Islet of Langerhans (tissue), 1 donor: ENCODE results near the gene FABP3.
"Not testable (repeated sequence)": the region's sequence is repeated elsewhere in the genome, so short reads cannot be mapped to it uniquely, and the experiment has no call there.

Experiments
- FAIRE-seq: peaks from one replicate; lab custom pipeline; 2011; peaks lifted over from hg19 to GRCh38; lab: Jason Lieb, UNC

FABP3 gene

DNA sequence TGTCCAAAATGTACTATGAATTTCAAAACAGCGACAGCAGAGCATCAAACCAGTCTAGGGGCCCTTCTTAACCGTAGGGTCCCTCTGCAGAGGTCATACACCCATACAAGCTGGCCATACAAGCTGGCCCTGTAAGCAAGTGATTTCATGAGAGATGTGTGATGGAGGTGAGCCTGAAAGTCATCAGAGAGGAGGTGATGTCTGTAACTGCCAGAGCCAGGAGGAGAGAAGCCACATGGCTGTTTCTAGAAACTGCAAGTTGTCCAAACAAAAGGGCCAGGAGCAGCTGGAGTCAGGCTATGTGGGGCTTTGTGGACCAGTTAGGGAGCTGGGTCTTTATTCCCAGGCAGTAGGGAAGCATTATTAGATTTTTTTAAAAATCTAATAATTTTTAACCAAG, 25.4 kb upstream of the FABP3 start:
- FAIRE-seq, result no peak

DNA sequence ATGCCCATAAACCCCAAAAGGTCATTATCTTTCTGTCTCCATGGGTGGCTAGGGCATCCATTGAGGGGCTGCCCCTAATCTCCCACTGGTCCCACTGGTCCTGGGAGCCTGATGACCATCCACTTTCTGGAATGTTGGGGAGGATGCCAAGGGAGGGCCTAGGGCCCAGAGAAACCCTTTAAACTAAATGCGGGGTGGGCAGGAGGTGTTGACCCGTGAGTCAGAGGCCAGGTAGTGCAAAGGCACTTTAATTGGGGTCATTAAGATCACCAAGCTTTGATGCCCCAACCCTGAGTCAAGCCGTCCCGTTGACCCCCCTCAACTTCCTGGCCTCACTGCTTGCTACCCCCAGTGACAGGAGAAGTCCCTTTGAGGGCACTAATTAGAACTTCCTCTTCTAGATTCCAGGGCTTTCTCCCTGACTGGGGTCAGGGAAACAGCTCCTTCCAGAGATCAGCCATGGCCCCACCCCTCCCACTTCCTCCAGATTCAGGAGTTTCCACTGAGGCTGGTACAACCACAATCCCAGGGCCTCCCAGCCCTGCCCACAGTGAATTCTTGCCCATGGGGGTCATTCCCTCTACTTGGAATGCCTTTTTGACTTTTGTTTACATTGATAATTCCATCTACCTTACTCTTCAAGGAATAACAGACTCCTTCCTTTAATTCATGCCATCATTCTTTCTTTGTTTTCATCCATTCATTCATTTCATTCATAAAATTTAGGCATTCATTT, 24.7 kb upstream of the FABP3 start:
- FAIRE-seq, result no peak

DNA sequence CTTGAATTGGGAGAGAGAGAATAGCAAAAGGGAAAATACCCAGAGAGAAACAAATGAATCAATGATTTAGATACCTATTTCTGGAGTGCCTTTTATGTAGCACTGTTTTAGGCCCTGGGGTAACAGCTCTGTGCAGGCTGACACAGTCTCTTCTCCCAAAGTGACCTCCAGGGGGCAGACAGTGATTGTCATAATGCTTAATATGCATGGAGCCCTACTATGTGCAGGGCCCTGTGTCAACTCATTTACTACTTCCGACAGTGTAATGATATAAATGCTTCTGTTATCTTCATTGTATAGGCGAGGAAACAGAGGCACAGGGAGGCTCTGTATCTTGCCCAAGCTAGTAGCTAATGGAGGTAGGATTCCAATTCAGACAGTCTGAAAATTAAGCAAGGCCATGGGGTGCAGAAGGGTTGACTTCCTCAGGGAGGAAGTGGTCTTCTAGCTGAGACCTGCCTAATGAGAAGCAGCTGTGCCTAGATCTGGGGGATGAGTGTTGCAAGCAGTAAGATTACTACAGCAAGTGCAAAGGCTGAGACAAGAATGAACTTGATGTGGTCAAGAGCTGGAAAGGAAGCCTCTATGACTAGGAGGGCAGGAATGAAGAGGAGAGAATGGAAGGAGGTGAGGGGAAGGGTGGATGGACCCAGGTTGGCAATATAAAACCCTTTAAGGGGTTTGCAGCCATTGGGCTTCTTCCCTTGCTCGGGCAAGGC, 23.9 kb upstream of the FABP3 start:
- FAIRE-seq, result no peak

DNA sequence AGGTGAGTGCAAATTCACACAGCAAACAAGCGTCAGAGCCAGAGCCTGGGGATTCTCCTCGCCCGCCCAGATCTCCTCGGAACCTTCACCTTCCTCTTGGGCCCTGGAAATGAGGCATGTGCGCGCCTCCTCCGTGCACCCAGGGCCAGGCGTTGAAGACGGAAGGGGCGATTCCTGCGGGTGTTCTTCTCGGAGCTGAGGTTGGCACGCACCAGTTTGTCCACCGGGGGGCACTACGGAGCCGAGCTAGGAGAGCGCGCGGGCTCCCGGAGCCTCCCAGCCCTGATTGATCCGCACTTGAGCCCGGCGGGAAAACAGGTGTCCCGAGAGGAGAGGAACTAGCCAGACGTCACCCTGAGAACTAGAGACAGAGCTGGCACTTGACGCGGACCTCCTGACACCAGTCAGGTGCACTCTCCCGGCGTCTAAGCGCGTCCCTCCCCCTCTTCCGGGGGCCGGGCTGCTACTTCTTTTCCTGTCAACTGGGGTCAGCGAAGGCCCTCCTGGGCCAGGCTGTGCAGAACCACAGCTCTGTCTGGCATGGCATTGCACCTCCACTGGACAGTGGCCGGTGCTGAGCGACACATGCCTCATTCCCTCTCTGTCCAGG, 21.8 kb upstream of the FABP3 start:
- FAIRE-seq, result no peak

DNA sequence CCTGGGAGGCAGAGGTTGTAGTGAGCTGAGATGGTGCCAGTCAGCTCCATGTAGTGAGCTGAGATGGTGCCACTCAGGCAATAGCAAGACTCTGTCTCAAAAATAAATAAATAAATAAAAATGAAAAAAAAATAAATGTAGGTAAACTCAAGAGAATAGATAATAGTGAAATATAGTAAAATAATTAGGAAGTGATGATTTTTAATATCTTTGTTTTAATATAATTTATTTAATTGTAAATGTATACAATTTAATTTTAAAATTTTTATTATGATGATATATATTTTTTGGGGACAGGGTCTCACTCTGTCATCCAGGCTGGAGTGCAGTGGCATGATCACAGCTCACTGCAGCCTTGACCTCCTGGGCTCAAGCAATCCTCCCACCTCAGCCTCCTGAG, 20.6 kb upstream of the FABP3 start:
- no peak for FAIRE-seq

DNA sequence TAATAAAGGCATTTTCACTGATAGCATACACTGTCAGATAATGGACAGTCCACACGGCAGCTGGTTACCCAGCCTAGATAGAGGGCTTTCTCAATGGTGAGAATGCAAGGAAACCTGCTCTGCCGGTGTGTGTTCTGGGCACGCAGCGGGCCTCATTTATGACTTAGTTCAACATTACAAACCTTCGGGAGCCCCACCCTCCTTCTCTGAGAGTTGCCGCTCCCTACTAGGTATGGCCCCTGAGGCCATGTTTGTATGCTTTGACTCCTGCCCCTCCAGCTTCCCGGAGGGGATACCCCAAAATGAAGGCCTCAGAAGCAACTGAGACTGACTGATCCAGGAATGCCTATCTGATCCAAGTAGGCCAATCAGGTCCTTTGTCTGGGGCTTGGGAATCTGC, 17.2 kb upstream of the FABP3 start:
- FAIRE-seq, result no peak

DNA sequence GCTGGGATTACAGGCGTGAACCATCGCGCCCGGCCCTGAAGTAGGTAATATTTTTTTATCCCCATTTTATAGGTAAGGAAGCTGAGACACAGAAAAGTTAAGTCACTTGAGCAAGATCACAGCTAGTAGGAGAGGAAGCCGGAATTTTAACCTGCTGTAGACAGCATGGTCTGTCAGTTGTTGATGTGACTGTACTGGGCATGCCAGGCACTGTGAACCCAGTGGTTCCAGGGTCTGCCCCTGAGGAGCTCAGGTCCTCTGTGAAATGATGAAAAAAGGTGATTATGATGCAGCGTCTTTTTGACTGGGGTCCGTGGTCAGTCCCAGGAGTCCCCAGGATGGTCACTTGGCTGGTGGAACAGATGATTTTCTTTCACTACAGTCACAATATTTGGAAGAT, 16.7 kb upstream of the FABP3 start:
- no peak for FAIRE-seq

DNA sequence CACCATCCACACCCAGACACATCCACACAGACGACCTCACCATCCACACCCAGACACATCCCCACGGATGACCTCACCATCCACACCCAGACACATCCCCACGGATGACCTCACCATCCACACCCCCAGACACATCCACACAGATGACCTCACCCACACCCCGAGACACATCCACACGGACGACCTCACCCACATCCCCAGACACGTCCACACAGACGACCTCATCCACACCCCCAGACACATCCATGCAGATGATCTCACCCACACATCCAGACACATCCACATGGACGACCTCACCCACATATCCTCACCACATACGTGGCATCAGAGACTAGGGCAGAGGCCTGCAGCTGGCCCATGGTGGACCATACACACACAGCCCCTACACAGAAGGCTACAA, 14.7 kb upstream of the FABP3 start:
- FAIRE-seq, result no peak

DNA sequence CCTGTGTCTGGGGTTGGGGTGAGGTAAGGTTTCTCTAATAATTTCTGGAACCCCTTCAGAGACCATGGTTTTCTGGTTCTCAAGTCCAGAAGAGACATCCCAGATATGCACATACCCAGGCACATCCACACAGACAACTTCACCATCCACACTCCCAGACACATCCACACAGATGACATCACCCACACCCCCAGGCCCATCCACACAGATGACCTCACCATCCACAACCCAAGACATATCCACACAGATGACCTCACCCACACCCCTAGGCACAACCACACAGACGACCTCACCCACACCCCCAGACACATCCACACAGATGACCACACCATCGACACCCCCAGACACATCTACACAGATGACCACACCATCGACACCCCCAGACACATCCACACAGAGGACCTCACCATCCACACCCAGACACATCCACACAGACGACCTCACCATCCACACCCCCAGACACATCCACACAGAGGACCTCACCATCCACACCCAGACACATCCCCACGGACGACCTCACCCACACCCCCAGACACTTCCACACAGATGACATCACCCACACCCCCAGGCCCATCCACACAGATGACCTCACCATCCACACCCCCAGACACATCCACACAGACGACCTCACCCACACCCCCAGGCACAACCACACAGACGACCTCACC, 13.8 kb upstream of the FABP3 start:
- FAIRE-seq, result not testable (repeated sequence)

DNA sequence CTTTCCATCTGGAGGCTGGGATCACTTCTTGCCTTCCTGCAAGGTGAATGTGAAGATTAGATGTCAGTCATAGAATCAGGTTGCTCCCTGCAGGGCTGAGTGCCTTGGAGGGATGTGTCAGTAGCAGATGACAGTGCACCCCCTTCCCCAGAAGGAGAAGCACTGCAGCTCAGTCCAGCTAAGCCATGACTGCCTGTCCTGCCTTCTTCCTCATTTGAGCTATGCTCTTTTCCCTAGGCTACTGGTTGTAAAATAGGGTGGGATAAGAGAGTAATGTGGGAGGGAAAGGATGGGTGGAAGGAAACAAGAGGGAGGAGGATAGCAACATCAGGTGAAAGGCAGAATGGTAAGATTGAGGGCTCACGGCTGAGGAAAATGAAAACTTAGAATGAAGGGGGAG, 11.1 kb upstream of the FABP3 start:
- FAIRE-seq, result no peak

DNA sequence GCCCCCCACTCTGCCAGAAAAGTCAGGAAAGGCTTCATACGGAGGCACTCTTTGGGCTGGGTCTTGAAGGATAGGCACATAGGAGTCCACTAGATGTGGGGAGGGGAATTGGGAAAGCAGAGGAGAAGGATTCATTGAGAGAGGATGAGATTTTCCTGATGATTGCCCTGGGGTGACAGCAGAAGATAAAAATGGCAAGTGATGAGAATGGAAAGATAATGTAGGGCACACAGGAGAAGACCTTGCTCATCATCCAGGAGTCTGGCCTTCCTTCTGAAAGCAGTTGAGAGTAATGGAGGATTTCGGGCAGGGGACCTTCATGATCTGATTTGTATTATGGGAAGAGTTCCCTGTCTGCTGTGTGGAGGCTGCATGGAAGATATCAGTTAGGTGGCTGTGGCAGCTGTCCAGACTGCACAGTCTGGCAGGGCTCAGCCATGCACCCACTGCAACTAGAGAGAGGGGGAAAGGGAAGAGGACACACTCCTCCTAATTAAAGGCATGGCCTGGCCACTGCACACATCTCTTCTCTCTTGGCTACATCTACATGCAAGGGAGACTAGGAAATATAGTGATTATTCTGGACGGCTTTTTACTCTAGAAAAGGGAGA, 9.6 kb upstream of the FABP3 start:
- FAIRE-seq, result no peak

DNA sequence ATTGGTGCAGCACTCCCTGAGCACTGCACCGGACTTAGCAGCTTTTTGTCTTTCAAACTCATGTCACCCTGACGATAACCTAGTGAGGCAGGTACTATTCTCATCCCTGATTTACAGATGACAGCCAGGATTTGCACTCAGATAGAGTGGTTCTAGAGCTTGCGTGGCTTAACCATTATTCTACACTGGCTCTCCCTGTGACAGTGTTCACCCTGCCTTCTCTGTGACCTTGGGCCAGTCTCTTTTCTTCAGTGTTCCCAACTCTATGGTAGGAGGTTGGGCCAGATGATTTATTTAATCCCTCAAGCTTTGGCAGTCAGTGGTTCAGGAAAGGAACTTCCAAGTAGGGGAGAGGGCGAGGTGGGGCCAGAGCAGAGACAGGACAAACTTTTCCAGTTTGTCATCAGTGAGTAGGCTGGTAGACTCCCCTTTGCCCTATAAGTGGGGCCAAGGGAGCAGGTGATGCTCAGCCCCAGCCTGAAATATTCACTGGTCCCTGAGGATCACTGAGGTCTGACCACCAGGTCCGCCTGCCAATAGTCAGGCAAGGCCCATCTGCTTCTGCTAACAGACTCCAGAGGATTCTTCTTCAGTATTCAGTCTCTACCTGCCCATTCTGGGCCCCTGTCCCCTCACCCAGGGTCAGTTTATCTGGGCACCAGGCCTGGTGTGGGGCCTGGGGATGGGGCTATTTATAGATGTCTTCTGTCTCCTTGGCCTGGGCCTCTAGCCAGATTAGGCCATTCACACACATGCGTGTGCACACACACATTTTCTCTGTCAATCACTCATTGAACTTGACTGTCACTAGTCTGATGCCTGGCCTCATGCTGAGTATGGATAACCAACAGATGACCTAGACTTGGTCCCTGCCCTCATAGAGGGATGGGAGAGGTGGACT, 8.8 kb upstream of the FABP3 start:
- no peak for FAIRE-seq

DNA sequence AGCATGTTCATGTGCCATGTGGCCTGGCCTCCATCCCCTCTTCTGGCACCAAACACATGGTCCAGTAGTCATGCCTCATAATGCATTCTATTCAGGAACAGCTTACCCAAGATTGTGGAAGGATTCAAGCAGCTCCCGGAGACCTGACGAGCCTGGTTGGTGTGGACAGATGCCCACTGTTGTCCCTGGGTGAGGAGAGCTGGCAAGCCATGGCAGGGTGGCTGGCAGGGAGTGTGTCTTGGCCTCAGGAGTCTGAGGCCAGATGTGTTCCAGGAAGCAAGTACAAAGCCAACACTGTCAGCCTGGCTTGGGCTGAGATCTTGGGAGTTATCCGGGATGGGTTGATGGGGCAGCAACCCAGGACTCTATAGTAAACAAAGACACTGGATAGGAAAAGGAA, 7.3 kb upstream of the FABP3 start:
- FAIRE-seq, result no peak

DNA sequence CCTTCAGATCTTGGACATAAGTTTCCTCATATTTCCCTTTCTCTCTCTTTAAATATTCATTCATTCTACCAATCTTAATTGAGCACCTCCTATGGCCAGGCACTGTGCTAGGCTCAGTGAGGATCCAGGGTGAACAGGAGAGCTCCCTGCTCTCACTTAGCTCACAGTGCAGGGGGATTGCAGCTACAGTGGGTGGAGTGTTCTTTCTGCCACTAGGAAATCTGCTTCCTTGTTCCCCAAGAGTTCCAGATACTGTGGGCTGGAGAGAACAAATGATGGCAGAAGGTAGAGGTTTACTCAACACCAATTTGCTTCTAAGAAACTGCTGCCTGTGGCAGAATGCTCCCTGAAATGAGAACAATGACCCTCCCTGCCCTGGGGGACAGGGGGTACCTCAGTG, 5.1 kb upstream of the FABP3 start:
- no peak for FAIRE-seq

DNA sequence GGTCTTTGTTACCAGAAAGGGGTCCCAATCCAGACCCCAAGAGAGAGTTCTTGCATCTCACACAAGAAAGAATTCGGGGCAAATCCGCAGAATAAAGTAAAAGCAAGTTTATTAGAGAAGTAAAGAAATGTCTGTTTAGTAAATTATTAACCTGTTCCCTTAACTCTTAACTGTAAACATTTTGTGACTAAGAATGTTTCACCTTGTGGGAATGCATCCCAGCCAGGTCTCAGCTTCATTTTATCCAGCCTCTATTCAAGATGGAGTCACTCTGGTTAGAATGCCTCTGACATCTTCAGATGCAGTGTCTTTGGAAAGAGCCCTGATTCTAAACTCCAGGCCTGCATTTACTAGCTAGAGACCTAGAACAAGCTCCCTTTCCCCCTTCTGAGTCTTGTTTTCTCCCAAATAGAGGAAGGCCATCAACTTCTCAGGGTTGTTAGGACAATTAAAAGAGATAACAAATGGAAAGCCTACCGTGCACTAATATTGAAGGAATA, 4.5 kb upstream of the FABP3 start:
- FAIRE-seq, result no peak

DNA sequence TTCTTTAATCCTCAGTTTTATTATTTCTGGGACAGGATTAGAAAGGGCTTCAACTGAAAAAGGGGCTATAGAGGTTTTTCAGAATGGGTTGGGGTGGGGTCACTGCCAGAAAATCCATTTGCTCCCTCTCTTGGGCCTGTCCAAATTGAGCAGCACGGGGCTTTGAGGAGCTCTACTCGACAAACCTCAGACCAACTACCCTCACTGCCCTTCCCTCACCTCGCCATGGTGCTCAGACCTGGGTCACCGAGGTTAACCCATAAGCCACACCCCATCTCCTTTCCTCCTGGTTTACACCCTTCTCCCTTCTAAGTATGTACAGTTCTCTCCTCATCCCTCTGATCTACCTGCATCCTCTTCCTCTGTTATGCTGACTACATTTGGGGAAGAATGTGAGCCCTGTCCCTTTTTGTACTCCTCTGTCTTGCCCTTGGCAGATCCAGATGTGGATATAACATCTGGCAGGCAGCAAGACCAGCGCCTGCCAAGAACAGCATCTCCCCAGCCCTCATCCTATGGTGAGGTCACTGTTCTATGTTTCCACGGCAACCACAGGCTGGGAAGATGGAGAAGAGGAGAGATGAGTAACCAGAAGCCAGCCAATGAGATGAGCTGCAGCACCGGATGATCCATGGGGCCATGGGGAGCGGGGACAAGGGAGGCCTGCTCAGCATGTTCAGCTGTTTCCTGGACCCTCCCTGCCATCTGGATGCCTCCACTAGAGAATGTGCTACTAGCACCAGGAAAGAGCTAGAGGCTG, 3.7 kb upstream of the FABP3 start:
- no peak for FAIRE-seq

DNA sequence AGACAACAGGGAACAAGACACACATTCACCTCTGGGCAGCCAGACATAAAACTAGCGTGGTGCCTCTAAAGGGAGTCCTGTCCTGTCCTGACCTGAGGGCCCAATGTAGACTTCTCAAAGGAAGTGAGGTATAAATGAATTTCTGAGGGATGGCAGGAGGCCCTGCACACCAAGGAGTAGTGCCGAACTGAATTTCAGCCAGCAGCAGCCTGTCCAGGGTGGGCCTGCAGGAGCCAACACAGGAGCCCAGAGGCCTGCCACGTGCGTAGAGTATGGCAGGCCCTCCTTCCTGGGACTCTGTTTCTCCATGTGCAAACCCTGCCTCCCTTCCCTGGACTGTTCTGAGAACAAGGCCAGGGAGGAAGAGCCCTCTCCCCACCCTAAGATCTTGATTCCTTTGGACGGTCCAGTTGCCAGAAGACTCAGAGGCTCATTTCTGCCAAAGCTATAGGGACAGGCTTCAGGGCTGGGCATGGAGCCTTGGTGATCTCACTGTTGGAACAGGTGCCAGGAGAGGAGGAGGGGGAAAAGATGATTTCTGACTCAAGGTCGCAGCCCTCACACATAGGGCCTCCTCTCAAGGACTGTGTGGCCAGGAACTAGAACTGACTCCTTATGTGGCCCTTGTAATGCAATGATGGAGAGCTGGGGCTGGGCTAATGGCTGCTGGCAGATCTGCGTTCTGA, 1.8 kb upstream of the FABP3 start:
- no peak for FAIRE-seq

DNA sequence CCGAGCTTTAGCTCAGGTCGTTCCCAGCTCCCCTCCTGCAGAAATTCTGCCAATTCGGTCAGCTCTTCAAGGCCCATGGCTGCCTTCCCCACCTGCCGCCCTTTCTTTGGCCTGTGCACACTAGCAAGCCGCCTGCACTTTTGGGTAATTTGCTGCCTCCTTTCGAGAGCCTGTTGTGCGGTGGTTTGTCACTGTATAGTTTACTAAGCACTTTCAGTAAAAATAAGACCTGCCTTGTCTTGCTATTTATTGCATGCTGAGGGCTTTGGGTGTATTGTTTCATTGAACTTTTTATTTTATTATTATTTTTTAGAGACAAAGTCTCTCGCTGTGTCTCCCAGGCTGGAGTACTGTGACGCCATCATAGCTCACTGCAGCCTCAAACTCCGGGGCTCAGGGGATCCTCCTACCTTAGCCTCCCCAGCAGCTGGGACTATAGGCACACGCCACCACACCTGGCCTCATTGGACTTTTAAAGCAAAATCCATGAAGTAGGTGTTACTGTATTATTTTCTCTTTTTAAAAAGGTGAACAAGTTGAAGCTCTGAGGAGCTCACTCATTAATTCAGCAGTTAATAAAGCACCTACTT, 1.1 kb upstream of the FABP3 start:
- no peak for FAIRE-seq

DNA sequence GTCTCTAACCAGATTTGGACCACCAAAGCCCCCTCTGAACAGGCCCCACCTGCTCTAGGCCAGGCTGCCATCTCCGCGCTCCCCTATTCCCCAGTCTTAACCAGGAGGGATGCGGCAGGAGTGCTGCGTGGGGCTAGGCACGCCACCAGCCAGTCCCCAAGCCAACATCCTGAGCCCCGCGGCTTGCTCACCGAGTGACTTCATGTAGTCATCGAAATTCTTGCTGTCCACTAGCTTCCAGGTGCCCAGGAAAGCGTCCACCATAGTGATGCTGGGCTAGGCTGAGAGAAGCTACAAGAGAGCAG, 173 bp downstream of the FABP3 start:
- no peak for FAIRE-seq

DNA sequence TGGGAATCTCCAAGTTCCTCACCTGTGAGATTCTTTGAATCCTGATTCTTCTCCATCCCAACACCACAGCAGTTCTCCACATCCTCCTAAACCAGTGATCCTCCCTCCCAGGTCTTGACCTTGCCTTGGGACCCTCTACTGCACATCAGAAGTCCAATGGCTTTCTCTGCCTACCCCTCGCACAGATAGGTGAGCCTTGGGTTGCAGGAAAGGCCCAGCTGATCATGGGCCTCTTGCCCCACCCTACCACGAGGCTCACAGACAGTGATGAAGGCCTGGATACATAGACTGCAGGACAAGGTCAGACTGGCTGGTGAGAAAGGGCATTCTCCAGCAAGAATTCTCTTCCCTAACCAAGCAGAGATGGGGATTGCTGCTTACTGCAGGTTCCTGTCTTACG, 825 bp downstream of the FABP3 start:
- FAIRE-seq, result no peak
